ENCODE measurements around the gene THRA.

THRA gene

DNA sequence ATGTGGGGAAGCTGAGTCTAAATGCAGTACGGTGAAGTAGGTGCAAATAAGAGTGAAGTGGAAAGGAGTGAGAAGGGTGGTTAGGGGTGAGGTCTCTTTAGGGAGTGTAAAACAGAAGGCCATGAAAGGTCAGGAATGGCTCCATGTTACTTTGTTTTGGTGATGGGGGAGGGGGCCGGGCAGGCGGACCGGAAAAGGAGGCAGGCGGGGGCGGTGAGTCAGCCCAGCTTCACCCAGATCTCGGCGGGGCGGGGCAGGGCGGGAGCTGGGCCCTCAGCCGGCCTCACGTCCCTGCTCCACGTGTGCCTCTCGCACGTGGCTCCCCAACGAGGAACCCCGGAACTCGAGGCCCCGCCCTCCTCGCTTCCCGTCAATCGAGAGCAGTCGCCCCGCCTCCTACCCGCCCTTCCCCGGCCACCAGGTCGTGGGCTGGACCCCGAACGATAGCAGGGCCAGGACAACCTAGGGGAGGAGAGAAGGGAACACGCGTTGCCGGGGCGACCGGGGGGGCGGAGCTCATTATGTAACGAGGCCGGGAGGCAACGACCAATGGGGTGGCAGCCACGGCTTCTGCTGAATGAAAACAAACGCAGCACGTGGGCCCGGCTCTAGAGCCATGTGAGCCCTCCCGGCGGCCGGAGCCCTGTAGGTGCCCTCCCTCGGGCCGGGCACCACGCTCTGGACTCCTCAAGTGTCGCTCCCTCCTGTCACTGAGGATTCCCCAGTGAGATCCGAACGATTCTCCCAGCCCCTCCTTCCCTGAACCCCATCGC lies 36.3 kb downstream of the THRA start:
- H3F3A ChIP-seq (ENCODE audit: low read depth), result no peaks in the 10 kb centered on the region
- H3K27me3 ChIP-seq (ENCODE audit: insufficient read depth, low read length, poor library complexity, severe bottlenecking), result no peaks in the 10 kb centered on the region
- H3K9me2 ChIP-seq (replicated peaks; ENCODE audit: low read depth, low read length), result no peaks in the 10 kb centered on the region
- peak overlapping the region; percentile 68 for H2AFZ ChIP-seq (ENCODE audit: low read length)
- TF ChIP-seq EZH2phosphoT487 (IDR thresholded peaks at IDR 0.05; ENCODE audit: borderline replicate concordance), result no peak
- TF ChIP-seq, protein P1, sequence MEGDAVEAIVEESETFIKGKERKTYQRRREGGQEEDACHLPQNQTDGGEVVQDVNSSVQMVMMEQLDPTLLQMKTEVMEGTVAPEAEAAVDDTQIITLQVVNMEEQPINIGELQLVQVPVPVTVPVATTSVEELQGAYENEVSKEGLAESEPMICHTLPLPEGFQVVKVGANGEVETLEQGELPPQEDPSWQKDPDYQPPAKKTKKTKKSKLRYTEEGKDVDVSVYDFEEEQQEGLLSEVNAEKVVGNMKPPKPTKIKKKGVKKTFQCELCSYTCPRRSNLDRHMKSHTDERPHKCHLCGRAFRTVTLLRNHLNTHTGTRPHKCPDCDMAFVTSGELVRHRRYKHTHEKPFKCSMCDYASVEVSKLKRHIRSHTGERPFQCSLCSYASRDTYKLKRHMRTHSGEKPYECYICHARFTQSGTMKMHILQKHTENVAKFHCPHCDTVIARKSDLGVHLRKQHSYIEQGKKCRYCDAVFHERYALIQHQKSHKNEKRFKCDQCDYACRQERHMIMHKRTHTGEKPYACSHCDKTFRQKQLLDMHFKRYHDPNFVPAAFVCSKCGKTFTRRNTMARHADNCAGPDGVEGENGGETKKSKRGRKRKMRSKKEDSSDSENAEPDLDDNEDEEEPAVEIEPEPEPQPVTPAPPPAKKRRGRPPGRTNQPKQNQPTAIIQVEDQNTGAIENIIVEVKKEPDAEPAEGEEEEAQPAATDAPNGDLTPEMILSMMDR (conservative IDR thresholded peaks at IDR 0.05; ENCODE audit: low read length), result no peak
- H3K79me2 ChIP-seq (ENCODE audit: insufficient read depth, low read length), result peaks cover 11% of the 10 kb centered on the region; the same call in 1 of the 2 replicates
- H3K4me1 ChIP-seq (ENCODE audit: insufficient read depth, low read length, poor library complexity, severe bottlenecking), result peaks cover 65% of the 10 kb centered on the region
- H3K36me3 ChIP-seq (ENCODE audit: insufficient read depth, low read length), result no peaks in the 10 kb centered on the region; the same call in 1 of the 2 replicates
- H3K4me2 ChIP-seq (ENCODE audit: low read depth, low read length, poor library complexity, severe bottlenecking), result peak overlapping the region; percentile 96
- peak overlapping the region; percentile 80 for H3K4me3 ChIP-seq (ENCODE audit: low read length, poor library complexity, severe bottlenecking)
- H3K9me3 ChIP-seq (ENCODE audit: insufficient read depth, low read depth, low read length), result no peaks in the 10 kb centered on the region
- H4K20me1 ChIP-seq (ENCODE audit: insufficient read depth, low read length, poor library complexity, severe bottlenecking), result peaks cover 7% of the 10 kb centered on the region
- peak overlapping the region; percentile 66 for H3K9ac ChIP-seq (ENCODE audit: low read depth, low read length, poor library complexity, severe bottlenecking)

DNA sequence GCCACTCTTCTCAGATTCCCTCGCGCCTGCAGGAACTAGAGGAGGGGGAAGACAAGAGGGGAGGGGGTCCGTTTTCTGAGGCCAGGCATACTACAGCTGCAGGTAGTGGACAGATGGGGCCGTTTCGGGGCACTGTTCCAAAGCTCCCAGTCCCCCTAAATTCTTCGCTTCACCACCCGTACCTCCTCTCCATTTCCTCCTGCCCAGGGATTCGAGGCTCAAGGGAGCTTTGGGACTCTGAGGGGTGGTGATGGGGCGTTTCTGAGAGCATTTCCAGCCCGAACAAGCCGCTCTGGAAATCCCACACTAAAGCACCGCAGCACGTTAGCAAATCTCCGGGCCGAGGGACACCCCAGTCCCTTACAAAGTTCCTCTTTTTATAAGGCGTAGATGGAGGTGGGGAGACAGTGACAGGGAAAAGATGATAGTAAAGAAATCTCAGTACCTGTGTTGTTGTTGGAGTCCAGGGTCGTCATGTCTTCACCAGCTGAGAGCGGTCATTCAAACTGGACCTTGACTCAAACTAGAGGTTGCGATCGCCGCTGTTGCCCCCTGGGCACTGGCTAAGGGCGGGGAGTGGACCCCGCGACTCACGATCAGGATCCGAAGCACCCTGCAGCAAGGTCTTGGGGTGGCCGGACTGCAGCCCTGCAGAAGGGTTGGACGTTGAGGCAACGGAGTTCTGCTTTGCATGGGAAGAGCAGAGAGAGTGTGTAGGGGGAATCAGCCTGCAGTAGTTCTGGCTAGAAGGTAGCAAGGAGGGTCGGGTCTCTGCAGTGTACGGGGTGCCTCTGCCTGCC lies 37.1 kb downstream of the THRA start:
- TF ChIP-seq EZH2phosphoT487 (IDR thresholded peaks at IDR 0.05; ENCODE audit: borderline replicate concordance), result no peak
- TF ChIP-seq, protein P1 (conservative IDR thresholded peaks at IDR 0.05; ENCODE audit: low read length), result no peak
- Histone ChIP-seq H3K79me2 (ENCODE audit: insufficient read depth, low read length) (peaks cover 11% of the 10 kb centered on the region; the same call in 1 of the 2 replicates), H3K4me2 (ENCODE audit: low read depth, low read length, poor library complexity, severe bottlenecking) (peak overlapping the region; percentile 96), H3K27me3 (ENCODE audit: insufficient read depth, low read length, poor library complexity, severe bottlenecking) (no peaks in the 10 kb centered on the region), H3K9me2 (replicated peaks; ENCODE audit: low read depth, low read length) (no peaks in the 10 kb centered on the region), H3K9me3 (ENCODE audit: insufficient read depth, low read depth, low read length) (no peaks in the 10 kb centered on the region), H3K36me3 (ENCODE audit: insufficient read depth, low read length) (no peaks in the 10 kb centered on the region; the same call in 1 of the 2 replicates), H4K20me1 (ENCODE audit: insufficient read depth, low read length, poor library complexity, severe bottlenecking) (peaks cover 7% of the 10 kb centered on the region), H3F3A (ENCODE audit: low read depth) (no peaks in the 10 kb centered on the region), H3K9ac (ENCODE audit: low read depth, low read length, poor library complexity, severe bottlenecking) (peak overlapping the region; percentile 66), H3K4me1 (ENCODE audit: insufficient read depth, low read length, poor library complexity, severe bottlenecking) (peaks cover 66% of the 10 kb centered on the region), H2AFZ (ENCODE audit: low read length) (peak overlapping the region; percentile 84), H3K4me3 (ENCODE audit: low read length, poor library complexity, severe bottlenecking) (peak overlapping the region; percentile 80)

DNA sequence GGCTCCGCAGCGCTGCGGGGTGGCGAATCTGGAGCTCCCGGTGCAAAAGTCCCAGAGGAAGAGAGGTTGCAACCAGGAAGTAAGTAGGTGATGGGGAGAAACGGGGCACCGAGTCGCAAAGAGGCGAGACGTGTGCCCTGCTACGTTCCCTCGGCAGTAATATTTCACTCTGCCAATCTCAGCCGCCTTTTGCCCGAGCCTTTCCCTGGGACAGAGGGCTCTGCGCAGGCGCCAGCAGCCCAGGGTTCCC lies 37.6 kb downstream of the THRA start, which contains the start of gene NR1D1:
TSS of gene NR1D1 (minus strand) at position 171 of the 250 bp plus-strand sequence. CDS start 495 bp downstream, outside the sequence.
- Histone ChIP-seq H3K9ac (ENCODE audit: low read depth, low read length, poor library complexity, severe bottlenecking) (peak within 1 kb of the TSS; percentile 66), H4K20me1 (ENCODE audit: insufficient read depth, low read length, poor library complexity, severe bottlenecking) (peaks cover 7% of the 10 kb centered on the region), H3K79me2 (ENCODE audit: insufficient read depth, low read length) (peaks cover 11% of the 10 kb centered on the region; the same call in 1 of the 2 replicates), H3F3A (ENCODE audit: low read depth) (no peaks in the 10 kb centered on the region), H3K4me2 (ENCODE audit: low read depth, low read length, poor library complexity, severe bottlenecking) (peak within 1 kb of the TSS; percentile 96), H3K36me3 (ENCODE audit: insufficient read depth, low read length) (no peaks in the 10 kb centered on the region), H3K4me3 (ENCODE audit: low read length, poor library complexity, severe bottlenecking) (peak within 1 kb of the TSS; percentile 80), H3K9me2 (replicated peaks; ENCODE audit: low read depth, low read length) (no peaks in the 10 kb centered on the region), H3K27me3 (ENCODE audit: insufficient read depth, low read length, poor library complexity, severe bottlenecking) (no peaks in the 10 kb centered on the region), H2AFZ (ENCODE audit: low read length) (peak within 1 kb of the TSS; percentile 84), H3K4me1 (ENCODE audit: insufficient read depth, low read length, poor library complexity, severe bottlenecking) (peaks cover 66% of the 10 kb centered on the region), H3K9me3 (ENCODE audit: insufficient read depth, low read depth, low read length) (no peaks in the 10 kb centered on the region)
- TF ChIP-seq, protein P1 (conservative IDR thresholded peaks at IDR 0.05; ENCODE audit: low read length), result no peak
- no peak for TF ChIP-seq EZH2phosphoT487 (IDR thresholded peaks at IDR 0.05; ENCODE audit: borderline replicate concordance)

Data from Loucy (cell line).